Glomerular endothelial cell (primary cell): ENCODE results near the gene CHRD. TPM values are rescaled to one million over a fixed set of nuclear protein-coding genes. Genes with fewer than 3 reads are reported as not detected.

ENCODE experiments used
- DNase-seq: peaks from one replicate; pipeline ENCODE4 v3.0.0-alpha.2; 2011; ENCODE audit warnings: low read depth, low spot score; ENCODE audit errors: extremely low read depth
- total RNA-seq: library from RNA; depleted of rRNA; stranded (reverse); fragments of >200 nt; gene quantifications from 2 replicates; pipeline ENCODE4 v1.2.3, GENCODE V29; 2015

CHRD gene
- total RNA-seq, 1 donor from 2014 or later: 1.9 TPM

- no peak for DNase-seq
Measured at GRCh38 chr3:184360070-184360928, 19.6 kb upstream of the CHRD start.

- no peak for DNase-seq
Measured at GRCh38 chr3:184360929-184361531, 18.8 kb upstream of the CHRD start.

GRCh38 chr3:184361532-184361931, 18.3 kb upstream of the CHRD start, which contains the start of the genes CLCN2 and POLR2H:
TSS of gene CLCN2 (minus strand) at chr3:184361605. CDS start at chr3:184361479, 126 bp downstream.
TSS of gene POLR2H (plus strand) at chr3:184361710. CDS start at chr3:184363493, 1,783 bp downstream.
- no peak for DNase-seq

GRCh38 chr3:184361932-184362667, 17.8 kb upstream of the CHRD start:
- DNase-seq: no peak

- peak; percentile 81 for DNase-seq
Measured at GRCh38 chr3:184362668-184363546, 16.9 kb upstream of the CHRD start.

- no peak for DNase-seq
Measured at GRCh38 chr3:184366619-184367289, 13.1 kb upstream of the CHRD start.

- no peak for DNase-seq
Measured at GRCh38 chr3:184368116-184368515, 11.7 kb upstream of the CHRD start.

GRCh38 chr3:184368586-184369183, 11.2 kb upstream of the CHRD start:
- DNase-seq: peak; percentile 47

GRCh38 chr3:184371570-184372018, 8.3 kb upstream of the CHRD start:
- DNase-seq: peak; percentile 70

- DNase-seq: no peak
Measured at GRCh38 chr3:184372296-184372821, 7.5 kb upstream of the CHRD start.

GRCh38 chr3:184372911-184373310, 6.9 kb upstream of the CHRD start:
- no peak for DNase-seq

GRCh38 chr3:184373422-184373821, 6.4 kb upstream of the CHRD start:
- no peak for DNase-seq

GRCh38 chr3:184375747-184376461, 4.0 kb upstream of the CHRD start:
- DNase-seq: no peak

- DNase-seq: no peak
Measured at GRCh38 chr3:184377374-184377773, 2.5 kb upstream of the CHRD start.

- no peak for DNase-seq
Measured at GRCh38 chr3:184377882-184378445, 1.9 kb upstream of the CHRD start, which contains the start of gene THPO. TSS of gene THPO (minus strand) at chr3:184378207. CDS start at chr3:184376259, 1,948 bp downstream.

- DNase-seq: no peak
Measured at GRCh38 chr3:184378651-184379357, 1.1 kb upstream of the CHRD start.

GRCh38 chr3:184380185-184380626, 352 bp downstream of the CHRD start:
- no peak for DNase-seq
